Measurements from ENCODE around the gene TPH2.

The TPH2 gene

DNA sequence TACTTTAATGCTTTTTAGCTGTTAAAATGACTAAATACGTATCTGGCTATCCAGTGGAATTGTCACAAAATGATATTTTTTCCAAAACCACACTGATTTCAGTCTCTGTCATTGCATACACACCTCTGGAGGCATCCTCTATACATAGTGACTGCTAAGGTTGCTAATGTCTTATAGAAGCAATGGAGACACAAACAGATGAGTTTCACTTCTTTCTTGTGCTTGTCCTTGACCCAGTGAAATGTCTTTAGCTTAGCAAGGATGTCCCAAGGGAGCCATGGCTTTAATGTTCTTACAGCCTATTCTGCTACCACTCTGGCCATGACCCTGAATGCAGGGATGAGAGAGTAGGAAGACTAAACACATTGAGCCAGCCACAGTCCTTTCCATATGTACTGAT lies 90.3 kb downstream of the TPH2 start:
- in situ Hi-C loops (cut with MboI; ENCODE audit: low sequenced_read_pairs): no loop called here

DNA sequence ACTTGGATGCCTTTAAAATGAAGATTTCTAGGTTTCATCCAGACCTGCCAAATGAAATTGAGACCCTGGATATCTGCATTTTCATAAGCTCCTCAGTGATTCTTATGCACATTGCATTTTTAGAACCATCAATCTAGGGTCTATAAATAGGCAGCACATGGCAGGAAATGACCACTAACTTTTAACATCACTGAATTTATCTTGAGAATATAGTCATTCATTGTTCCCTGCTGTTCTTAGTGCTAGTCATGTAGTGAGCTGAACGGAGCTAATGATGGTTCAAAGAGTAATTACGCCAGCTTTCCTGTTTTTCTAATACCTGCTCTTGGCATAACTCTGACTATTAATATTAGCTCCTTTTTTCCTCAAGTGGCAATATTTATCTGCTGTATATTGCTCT lies 91.6 kb downstream of the TPH2 start:
- in situ Hi-C loops (cut with MboI; ENCODE audit: low sequenced_read_pairs): no loop called here

DNA sequence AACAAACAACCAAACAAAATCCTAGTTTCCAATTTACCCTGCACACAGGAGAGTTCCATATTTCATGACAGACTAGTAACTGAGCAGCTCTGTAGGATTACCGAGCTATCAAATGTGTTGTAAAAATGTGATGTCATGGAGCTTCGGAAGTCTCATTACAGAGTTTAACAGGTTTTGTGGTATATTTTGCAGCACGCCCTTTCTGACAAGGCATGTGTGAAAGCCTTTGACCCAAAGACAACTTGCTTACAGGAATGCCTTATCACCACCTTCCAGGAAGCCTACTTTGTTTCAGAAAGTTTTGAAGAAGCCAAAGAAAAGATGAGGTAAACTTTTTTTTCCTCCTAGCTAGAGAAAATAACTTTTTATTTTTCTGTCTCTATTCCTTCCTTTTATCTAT lies 92.4 kb downstream of the TPH2 start:
- in situ Hi-C loops (cut with MboI; ENCODE audit: low sequenced_read_pairs): no loop called here

DNA sequence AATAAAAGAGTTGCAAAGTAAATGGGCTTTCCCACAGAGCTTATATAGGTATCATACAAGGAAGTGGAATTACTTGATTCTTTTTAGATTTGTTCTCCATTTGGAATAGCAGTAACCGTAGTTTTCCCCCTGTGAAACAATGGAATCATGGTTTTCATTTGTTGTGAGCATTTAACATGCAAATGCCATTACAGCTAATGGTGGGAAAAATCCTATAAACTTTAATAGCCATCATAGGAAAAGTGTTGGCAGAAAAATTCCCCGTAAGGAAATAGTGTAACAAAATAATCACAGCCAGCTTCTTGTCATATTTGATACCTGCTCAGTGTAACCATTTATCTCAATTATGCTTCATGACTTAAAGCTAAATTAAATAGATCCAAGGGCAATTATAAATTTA lies 95.3 kb downstream of the TPH2 start:
- in situ Hi-C loops (cut with MboI; ENCODE audit: low sequenced_read_pairs): no loop called here

DNA sequence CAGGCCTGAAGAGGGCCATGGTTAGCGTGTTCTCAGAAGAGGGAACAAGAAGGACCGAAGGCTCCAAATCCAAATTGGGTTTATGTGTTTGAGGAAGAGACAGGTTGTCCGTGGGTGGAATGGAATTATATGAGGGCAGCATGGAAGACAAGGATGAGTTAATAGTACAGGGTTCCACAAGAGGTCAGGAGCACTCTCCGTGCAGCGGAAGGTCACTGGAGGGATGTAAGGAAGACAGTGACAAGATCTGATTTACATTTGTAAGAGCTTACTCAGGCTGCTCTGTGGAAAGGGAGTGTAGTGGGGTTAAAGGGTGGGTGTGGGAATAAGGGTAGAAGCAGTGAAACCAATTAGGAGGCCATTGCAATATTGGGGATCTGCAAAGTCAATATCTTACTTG lies 97.0 kb downstream of the TPH2 start:
- in situ Hi-C loops (cut with MboI; ENCODE audit: low sequenced_read_pairs): no loop called here

DNA sequence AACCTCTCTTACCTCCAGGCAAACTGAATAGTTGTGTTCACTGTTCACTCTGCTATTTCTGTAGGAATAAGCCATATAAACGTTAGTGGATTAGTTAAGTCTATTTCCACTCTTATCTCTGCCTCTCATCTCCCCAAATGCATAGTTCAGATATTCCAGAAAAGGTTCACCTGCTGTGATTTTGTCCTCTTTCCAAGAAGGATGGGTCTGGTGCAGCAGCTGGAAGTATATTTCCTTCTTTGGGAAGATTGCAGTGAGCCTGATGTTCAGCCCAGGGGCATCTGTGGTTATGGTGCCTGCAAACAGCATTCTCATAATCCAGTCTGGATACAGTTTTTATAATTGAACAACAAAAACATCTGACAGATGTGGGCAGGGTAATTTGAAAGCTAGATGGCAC lies 97.7 kb downstream of the TPH2 start:
- in situ Hi-C loops (cut with MboI; ENCODE audit: low sequenced_read_pairs): no loop called here

DNA sequence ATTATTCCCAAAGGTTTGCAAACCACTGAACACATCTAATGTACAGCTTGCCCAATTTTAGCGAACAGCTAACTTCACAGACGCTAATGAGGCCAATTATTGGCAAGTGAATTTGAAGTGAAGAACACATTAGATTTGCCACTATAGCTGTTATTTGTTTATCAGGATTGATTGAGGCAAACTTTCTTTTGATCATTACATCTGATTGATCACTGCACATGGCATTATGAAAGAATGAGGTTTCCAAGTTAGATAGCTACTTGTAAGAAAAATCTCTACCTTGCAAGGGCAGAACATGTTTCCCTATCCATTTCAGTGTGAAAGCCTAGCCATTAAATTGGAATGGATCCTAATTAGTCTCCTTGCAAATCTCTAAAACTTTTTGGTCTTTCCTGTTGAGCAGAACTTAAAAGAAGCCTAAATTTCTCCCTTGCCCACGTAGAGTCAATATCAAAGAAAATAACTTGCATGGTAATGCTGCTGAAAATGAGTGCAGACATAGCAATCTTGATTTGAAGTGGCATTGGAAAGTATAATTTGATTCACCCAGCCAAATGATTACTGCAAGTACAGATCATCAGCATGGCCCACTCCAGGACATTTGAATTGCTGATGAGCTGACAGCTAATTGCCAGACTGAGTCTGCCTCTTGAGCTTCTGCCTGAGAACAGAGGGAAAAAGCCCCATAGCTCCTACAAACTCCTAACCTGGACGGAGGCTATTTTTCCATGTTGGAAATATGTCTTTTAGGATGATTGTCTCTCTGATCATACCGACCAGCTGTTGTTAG lies 98.6 kb downstream of the TPH2 start:
- in situ Hi-C loops (cut with MboI; ENCODE audit: low sequenced_read_pairs): no loop called here

DNA sequence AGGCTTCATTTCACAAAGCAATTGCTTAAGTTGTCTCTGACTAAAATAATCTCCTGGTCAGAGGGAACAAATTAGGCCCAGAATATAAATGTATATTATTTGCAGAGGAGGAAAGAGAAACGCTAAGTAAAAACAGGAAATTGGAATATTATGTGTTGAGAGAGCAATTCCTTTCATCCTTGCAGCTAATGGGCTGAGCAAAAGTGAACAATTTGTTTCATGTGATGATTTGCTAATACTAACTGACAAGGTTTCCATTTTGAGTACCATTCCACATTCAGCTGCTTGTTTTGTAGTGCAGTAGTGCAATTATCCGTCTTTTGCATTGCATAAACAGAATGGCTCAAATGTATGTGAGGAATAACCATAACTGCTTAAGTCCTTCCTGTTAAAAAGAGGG lies 103.2 kb downstream of the TPH2 start:
- in situ Hi-C loops (cut with MboI; ENCODE audit: low sequenced_read_pairs): no loop called here

DNA sequence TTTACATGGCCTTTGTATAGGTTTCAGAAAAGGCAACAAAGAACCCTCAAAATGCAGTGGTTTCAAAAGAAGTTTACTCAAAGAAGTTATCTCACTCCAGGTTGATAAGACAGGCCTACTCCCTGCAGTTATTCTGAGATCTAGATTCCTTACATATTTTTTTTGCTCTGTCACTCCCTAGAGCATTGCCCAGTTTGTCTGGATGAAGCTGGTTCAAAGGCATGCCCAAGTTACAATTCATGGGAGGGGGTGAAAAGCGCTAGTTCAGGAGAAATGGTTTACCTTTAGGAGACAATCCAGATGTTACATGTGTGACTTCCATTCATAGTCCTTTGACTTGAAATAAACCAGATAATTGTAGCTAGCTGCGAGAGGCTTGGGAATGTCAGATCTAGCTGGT lies 115.0 kb downstream of the TPH2 start:
- in situ Hi-C loops (cut with MboI; ENCODE audit: low sequenced_read_pairs): no loop called here

DNA sequence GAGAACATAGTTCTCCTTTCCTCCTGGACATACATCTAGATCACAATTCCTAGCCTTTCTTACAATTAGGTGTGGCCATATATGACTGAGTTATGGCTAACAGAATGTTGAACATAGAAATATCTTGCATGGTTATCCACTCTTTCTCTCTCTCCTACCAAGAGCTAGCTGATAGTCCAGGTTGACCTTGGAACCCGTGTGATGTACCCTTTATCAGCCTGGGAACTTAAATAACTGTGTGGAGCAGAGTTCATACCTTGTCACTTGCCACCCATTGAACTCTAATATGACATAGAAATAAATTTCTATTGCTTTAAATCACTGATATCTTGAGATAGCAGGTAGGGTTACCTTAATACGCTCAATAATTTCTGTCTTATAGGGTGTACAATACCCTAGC lies 115.9 kb downstream of the TPH2 start:
- in situ Hi-C loops (cut with MboI; ENCODE audit: low sequenced_read_pairs): no loop called here

DNA sequence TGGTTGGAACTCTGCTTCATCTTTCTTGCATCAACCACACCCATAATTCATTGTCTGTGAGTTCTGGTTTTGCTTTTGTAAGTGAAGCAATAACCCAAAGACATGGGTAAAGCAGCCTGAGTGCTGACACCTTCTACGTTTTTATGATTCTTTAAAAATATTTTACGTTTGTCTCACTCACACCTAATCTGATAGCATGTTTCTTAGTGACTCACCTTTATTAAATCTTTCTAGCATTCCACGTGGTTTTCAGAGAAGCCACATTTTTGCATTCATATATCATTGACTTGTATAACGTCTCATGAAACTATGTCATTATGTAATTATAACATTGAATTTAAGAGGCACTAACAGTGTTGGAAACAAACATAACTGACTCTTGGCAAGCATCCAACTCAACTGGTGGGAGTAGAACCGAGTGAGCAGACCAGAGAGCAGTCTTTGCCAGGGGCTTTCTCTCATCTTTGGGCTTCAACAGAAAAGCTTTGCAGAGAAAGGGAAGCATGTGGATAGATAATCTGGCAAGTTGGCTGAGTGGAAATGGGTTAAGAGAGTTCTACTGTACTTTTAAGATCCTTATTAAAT lies 118.8 kb downstream of the TPH2 start:
- in situ Hi-C loops (cut with MboI; ENCODE audit: low sequenced_read_pairs): no loop called here

DNA sequence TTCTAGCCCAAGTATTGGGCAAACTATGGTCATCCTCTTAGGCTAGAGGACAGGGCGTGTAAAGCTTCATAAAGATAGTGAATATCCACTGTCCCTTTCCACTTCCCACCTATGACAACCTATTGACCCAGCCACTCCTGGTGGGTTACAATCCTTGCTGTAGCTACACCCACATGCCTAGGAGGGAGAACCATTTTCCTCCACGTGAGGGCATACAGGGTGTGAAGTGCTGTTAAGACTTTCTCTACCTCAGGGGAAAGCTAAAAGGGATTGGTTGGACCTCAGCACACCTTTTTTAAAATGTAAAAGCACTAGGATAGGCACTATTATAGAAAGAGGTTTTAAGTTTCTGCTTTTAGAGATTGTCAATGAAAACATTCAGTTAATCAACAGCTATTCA lies 124.4 kb downstream of the TPH2 start:
- in situ Hi-C loops (cut with MboI; ENCODE audit: low sequenced_read_pairs): no loop called here

DNA sequence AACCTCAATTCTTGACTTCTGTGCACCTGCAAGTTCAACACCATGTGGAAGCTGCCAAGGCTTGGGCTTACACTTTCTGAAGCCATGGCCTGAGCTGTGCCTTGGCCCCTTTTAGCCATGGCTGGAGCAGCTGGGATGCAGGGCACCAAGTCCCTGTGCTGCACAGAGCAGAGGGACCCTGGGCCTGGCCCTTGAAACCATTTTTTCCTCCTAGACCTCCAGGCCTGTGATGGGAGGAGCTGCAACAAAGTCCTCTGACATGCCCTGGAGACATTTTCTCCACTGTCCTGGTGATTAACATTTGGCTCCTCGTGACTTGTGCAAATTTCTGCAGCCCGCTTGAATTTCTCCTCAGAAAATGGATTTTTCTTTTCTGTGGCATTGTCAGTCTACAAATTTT lies 132.4 kb downstream of the TPH2 start:
- in situ Hi-C loops (cut with MboI; ENCODE audit: low sequenced_read_pairs): no loop called here

DNA sequence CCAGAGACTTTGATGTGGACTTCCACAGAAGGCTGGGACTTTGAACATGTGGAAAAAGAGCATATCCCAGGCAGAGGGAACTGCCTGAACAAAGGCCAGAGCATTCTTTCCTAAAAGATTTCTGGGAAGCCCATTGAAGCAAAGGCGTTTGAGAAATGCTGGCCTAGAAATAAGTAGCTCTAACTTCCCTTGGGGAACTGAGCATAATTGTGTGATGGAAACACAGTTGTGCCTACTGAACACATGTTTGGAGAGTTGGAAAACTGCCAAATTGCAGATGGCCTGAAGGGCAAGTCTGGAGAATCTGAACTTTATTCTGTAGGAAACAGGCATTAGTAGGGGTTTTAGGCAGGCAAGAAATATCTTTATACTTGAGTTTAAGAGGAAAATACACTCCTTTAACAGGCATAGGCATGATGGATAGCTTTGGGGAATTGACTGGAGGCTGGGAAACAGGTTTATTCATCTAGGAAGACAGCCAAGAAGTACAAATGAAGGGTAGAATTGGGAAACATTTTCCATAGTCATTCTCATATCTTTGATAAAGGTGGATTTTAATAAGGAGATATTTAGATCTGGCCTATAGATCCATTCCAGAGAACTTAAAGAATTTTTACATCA lies 134.1 kb downstream of the TPH2 start:
- in situ Hi-C loops (cut with MboI; ENCODE audit: low sequenced_read_pairs): no loop called here

DNA sequence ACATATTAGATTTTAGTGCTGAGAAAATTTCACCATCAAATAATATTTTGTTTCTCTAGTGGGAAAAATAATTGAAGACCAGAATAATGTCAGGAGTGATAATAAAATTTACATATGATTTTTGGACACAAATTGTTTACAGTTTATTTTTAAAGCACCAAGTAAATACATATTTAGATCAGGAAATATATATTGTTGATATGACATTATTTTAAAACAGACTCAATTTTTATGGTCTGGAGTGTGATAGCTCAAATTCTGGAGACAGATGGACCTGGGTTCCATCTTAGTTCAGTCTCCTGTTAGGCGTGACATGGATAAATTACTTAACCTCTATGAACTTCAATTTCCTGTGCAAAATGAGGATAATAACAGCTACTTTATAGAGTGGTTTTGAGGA lies 135.4 kb downstream of the TPH2 start:
- in situ Hi-C loops (cut with MboI; ENCODE audit: low sequenced_read_pairs): no loop called here

DNA sequence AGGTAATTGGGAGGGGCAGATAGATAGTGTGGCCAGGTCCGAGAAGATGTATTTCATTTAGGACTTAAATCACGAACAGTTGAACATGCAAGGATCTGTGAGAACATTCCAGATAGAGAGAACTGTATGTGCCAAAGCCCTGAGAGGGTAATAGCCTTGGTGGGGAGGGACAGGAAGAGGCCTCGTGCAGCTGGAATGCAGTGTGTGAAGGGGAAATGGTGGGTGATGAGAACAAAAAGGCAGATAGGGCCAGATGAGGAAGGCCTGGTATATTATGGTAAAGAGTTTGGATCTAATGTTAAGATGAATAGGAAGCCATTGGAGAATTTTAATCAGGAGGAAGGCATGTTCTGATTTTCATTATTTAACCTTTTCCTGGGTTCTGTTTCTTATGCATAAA lies 136.3 kb downstream of the TPH2 start:
- in situ Hi-C loops (cut with MboI; ENCODE audit: low sequenced_read_pairs): no loop called here

DNA sequence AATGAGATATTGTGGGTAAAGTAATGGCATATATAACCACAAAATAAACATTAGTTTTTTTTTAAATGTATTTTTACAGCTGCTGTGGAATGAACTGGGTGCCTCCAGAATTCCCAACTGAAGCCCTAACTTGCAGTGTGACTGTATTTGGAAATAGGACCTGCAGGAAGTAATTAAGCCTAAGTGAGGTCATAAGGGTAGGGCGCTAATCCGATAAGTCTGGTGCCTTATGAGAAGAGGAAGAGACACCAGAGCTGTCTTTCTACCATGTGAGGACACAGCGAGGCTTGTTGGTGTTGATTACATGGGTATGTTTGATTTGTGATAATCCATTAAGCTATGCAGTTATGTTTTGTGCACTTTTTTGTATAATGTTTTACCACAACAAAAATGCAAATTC lies 136.8 kb downstream of the TPH2 start:
- in situ Hi-C loops (cut with MboI; ENCODE audit: low sequenced_read_pairs): no loop called here

DNA sequence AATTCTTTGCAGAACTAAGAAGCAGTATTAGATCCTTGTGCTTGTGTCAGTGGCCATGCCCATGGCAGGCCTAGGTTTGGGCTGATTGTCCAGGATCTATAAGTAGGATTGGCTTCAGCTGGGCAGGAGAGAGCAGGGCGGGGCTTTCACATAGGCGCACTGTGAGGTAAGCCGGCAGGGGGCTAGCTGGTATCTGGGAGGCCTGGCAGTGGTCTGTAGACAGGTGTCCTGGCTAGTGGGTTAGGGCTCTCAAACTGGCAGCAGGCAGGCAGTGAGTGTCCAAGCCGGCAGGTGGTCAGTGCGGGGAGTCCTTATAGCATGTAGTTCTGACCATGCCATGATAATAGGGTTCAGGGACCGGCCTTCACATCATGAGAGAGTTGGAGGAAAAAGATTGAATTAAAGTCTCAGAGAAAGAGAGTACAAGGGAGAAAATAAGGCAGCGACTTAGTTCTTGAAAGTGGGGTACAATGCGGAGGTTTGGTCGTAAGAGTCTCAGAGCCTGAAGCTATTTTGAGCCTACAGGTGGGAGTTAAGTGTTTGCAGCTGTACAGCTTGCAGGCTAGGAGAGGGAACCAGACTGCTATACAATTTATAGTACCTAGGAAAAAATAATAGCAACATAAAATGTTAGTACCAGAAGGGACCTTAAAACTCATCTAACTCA lies 137.4 kb downstream of the TPH2 start:
- in situ Hi-C loops (cut with MboI; ENCODE audit: low sequenced_read_pairs): no loop called here

DNA sequence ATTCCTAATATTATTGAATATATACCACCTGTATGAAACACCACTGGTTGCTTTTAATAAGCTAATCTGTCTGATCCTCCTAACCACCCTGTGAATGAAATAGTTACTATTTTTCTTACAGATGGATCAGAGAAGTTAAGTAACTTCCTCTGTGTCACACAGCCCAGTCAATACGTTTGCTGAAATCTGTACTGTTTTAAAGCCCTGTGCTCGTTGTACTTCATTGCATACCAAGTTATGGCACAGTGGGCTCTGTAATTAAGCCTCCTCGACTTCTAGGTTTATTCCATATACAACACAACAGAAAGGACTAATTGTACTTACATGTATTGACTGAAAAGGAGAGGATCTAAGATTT lies 137.9 kb downstream of the TPH2 start:
- in situ Hi-C loops (cut with MboI; ENCODE audit: low sequenced_read_pairs): no loop called here

DNA sequence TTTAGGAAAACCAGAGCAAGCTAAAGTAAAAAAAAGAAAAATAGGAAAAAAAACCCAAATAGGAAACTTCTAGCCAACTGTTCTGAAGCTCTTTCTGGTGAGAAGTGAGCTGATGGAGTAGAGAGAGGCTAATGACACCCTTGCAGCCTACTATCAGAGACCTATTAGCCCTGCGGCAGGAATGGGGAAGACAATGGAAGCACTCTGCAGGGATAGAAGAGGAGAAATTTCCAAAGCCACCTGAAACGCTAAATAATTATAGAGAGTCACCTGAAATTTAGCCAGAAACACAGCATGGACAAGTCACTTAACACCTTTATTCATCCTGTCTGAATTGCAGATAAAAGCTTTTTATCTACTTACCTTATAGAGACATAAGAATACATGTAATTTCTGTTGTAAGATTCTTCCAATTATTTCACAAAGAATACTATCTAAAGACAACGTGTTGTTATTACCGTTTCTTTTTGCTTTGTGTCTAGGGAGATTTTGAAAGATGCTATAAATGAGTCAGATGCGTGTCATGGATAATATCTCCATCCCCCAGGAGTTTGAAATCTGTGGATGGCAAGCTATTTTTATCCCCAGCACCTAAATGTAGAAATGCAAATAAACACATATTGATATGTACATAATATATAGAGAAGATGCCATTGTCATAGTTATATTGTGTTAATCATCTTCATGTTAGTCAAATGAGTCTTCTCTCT lies 138.6 kb downstream of the TPH2 start:
- in situ Hi-C loops (cut with MboI; ENCODE audit: low sequenced_read_pairs): no loop called here

DNA sequence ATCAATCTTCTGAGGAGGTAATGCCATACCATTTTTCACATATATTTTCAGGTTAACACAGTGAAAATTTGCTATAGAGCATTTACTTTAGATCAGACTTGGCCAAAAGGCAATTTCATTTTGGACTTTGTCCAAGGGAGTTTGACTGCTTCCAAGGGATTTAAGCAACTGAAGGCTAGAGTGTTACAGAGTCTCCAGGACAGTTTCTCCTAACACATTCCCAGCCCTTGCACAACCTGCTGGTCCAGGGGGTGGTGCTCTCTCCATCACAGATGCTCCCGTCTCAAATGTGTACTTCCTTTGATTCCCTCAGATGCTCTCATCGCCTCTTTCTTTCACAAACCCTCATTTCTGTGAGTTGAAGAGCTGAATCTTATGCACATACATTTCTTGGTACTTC lies 143.1 kb downstream of the TPH2 start:
- in situ Hi-C loops (cut with MboI; ENCODE audit: low sequenced_read_pairs): no loop called here

Measured in HL-60/S4 (cell line).